Astrocyte (in vitro differentiated cells and primary cell): ENCODE results near the gene MYRIP.

Experiments used
- EZH2 ChIP-seq: IDR thresholded peaks from 2 replicates; pipeline ENCODE4 v1.6.1; 2012; ENCODE audit warnings: mild to moderate bottlenecking, low read length, inconsistent platforms; ENCODE audit not compliant: insufficient read depth
- TF ChIP-seq, protein P1 (sequence below): IDR thresholded peaks from 2 replicates; pipeline ENCODE4 v1.5.1; 2011; ENCODE audit warnings: low read depth, mild to moderate bottlenecking, inconsistent platforms, low read length, moderate library complexity; ENCODE audit not compliant: insufficient read depth

DNA sequence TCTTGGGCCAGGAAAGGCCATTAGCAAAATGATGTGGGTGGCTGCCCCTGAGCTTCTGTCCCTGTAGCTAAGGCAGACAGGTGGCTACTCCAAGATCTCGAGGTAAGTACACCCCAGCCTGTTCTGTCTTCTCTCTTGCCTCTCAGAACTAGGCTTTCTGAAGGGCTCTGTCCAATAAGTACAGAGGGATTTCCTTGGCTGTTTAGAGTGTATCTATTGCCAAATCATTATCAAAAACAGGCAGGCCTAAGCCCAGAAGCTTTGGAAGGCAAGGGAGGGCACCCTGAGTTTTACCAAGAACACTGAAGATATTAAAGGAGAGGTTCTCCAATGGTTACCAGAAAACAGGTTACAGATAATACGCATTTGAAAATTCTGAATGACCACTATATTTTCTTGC lies 156.6 kb downstream of the MYRIP start:
- TF ChIP-seq, protein P1, sequence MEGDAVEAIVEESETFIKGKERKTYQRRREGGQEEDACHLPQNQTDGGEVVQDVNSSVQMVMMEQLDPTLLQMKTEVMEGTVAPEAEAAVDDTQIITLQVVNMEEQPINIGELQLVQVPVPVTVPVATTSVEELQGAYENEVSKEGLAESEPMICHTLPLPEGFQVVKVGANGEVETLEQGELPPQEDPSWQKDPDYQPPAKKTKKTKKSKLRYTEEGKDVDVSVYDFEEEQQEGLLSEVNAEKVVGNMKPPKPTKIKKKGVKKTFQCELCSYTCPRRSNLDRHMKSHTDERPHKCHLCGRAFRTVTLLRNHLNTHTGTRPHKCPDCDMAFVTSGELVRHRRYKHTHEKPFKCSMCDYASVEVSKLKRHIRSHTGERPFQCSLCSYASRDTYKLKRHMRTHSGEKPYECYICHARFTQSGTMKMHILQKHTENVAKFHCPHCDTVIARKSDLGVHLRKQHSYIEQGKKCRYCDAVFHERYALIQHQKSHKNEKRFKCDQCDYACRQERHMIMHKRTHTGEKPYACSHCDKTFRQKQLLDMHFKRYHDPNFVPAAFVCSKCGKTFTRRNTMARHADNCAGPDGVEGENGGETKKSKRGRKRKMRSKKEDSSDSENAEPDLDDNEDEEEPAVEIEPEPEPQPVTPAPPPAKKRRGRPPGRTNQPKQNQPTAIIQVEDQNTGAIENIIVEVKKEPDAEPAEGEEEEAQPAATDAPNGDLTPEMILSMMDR: no peak
- no peak for TF ChIP-seq EZH2
